Dendritic cell treated with granulocyte-macrophage colony-stimulating factor and Interleukin-4, amounts not matched to agents 40 ng/mL and 50 ng/mL, for 4 days (primary cell): Measurements from ENCODE around the gene PDZD2.

ENCODE experiments used
- H3K27ac Mint-ChIP-seq: one replicate; pipeline ENCODE4 v1.8.0; 2022; ENCODE audit warnings: mild to moderate bottlenecking, mixed read lengths
- H3K27me3 Mint-ChIP-seq: one replicate; pipeline ENCODE4 v1.8.0; 2022; ENCODE audit warnings: mild to moderate bottlenecking, mixed read lengths
- H3K36me3 Mint-ChIP-seq: one replicate; pipeline ENCODE4 v1.8.0; 2022; ENCODE audit warnings: low read depth, mixed read lengths
- H3K4me1 Mint-ChIP-seq: one replicate; pipeline ENCODE4 v1.8.0; 2022; ENCODE audit warnings: low read depth, mixed read lengths
- H3K4me3 Mint-ChIP-seq: one replicate; pipeline ENCODE4 v1.8.0; 2022; ENCODE audit warnings: mild to moderate bottlenecking, moderate library complexity, mixed read lengths
- H3K9me3 Mint-ChIP-seq: one replicate; pipeline ENCODE4 v1.8.0; 2022; ENCODE audit warnings: mixed read lengths
- intact Hi-C: fragments of 100-400 bp; cut with micrococcal nuclease; formaldehyde crosslinking; loops from one replicate; pipeline ENCODE4 v1.15.0; 2022

The PDZD2 gene

DNA sequence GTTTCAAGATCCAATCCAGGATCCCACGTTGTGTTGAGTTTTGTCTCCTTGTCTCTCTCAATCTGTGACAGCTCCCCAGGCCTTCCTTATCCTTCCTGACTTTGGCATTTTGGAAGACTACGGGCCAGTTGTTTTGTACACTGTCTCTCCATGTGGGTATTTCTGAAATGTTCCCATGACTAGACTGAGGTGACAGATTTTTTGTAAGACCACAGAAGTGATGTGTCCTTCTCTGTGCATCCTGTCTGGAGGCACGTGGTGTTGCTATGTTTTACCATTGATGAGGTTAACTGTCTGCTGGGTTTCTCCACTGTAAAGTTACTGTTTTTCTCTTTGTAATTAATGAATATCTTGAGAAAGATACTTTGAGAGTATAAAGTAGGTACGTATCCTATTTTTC lies 15.7 kb upstream of the PDZD2 start:
- no peaks in the 10 kb centered on the region for H3K36me3 Mint-ChIP-seq
- peaks cover 10% of the 10 kb centered on the region for H3K27me3 Mint-ChIP-seq
- peaks cover 6% of the 10 kb centered on the region for H3K4me1 Mint-ChIP-seq
- no peaks in the 10 kb centered on the region for H3K9me3 Mint-ChIP-seq
- H3K4me3 Mint-ChIP-seq: no peak overlapping the region
- H3K27ac Mint-ChIP-seq: no peak overlapping the region
- intact Hi-C loops: no loop called here

DNA sequence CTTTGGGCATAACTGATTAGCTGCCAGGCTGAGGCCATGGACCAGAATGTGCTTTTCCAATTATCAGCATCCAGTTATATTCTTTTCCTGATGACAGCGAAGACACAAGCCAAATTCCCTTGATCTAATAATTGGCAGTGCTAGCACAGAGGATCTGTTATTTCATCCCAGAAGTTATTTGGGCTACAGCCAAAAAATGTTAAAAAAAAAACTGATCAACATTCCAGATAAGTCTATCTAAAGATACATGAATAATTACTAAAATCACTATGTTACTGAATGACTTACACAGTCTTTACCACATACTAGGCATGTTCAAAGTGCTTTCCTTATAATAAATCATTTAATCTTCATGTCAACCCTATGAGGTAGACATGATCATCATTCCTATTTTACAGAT lies 13.5 kb upstream of the PDZD2 start:
- Mint-ChIP-seq H3K9me3 (no peaks in the 10 kb centered on the region), H3K27me3 (no peaks in the 10 kb centered on the region), H3K36me3 (no peaks in the 10 kb centered on the region), H3K4me1 (no peaks in the 10 kb centered on the region), H3K4me3 (no peak overlapping the region), H3K27ac (no peak overlapping the region)
- intact Hi-C loops: no loop called here

DNA sequence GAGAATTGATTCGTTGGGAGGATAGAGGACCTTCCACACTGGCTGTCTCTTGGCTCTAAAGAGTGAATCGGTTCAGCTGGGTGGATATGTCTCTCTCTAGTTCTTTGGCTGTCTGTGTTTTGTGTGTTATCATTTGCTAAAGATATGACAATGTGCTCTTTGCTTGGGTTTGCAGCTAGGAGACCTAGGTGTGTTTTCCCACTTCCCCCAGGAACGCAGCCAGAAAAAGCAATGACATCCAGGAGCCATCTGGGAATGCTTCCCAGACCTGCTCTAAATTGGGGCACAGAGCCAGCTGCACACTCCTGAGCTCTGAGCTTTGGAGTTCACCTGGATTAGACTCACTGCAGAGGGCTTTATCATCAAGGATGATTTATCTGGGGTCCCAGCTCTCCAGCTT lies 12.8 kb upstream of the PDZD2 start:
- Mint-ChIP-seq H3K9me3 (no peaks in the 10 kb centered on the region), H3K27me3 (no peaks in the 10 kb centered on the region), H3K4me3 (no peak overlapping the region), H3K4me1 (no peaks in the 10 kb centered on the region), H3K36me3 (no peaks in the 10 kb centered on the region), H3K27ac (no peak overlapping the region)
- intact Hi-C loops: no loop called here

DNA sequence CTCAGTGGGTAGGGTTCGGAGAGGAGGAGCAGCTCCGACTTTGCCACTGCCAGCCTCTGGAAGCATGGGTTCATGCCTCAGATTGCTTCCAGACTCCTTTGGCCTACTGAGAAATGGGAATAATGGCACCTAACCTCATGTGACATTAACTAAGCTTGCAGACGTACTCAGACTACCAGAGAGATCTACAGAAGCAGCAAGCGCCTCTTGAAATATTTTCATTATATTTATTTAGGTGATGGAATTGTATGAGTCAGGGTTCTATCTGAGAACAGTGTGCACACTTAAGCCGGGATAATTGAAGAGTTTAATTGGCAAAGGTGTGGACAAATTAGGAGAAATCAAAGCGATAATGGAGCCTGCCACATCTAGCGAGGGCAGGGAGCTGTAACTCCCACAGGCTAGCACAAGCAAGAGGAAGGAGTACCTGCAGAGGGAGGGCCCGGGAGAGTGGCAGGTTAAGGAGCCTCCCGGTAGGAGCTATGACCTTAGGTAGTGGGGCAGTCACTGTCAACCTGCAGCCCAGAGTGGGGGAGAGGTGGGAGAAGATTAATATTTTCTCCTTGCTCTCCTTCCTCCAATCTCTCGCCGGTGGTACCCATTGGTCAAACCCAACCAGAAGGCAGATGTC lies 12.2 kb upstream of the PDZD2 start:
- Mint-ChIP-seq H3K27ac (no peak overlapping the region), H3K27me3 (no peaks in the 10 kb centered on the region), H3K4me1 (no peaks in the 10 kb centered on the region), H3K36me3 (no peaks in the 10 kb centered on the region), H3K4me3 (no peak overlapping the region), H3K9me3 (no peaks in the 10 kb centered on the region)
- intact Hi-C loops: no loop called here

GRCh38 chr5:31630931-31631330 lies 8.0 kb upstream of the PDZD2 start:
- Mint-ChIP-seq H3K4me1 (no peaks in the 10 kb centered on the region), H3K4me3 (no peak overlapping the region), H3K27ac (no peak overlapping the region), H3K9me3 (no peaks in the 10 kb centered on the region), H3K27me3 (peaks cover under 1% of the 10 kb centered on the region), H3K36me3 (no peaks in the 10 kb centered on the region)
- intact Hi-C loops: no loop called here

DNA sequence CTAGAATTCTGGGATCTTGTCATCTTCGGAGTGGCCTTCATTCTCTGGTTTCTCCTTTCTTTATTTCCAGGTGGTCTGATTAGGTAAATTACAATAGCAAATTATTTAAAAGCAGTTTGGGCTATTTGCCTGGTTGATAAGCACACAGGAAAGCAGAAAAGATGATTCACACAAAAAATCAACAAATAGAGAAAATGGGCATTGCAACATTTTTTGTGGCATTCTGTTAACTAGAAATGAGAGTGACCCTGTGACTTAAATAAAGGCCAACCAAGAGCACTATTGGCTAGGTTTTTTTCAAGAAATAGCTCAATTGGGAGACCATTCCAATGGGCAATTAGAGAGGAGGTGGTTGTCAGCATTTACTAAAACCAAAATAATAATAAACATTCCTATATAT lies 6.5 kb upstream of the PDZD2 start:
- Mint-ChIP-seq H3K9me3 (no peaks in the 10 kb centered on the region), H3K36me3 (no peaks in the 10 kb centered on the region), H3K4me3 (no peak overlapping the region), H3K27me3 (peaks cover 6% of the 10 kb centered on the region), H3K4me1 (no peaks in the 10 kb centered on the region), H3K27ac (no peak overlapping the region)
- intact Hi-C loops: no loop called here

GRCh38 chr5:31635446-31635845 lies 3.5 kb upstream of the PDZD2 start:
- peaks cover 6% of the 10 kb centered on the region for H3K4me1 Mint-ChIP-seq
- no peaks in the 10 kb centered on the region for H3K36me3 Mint-ChIP-seq
- H3K27ac Mint-ChIP-seq: no peak overlapping the region
- intact Hi-C loops: no loop called here
- H3K9me3 Mint-ChIP-seq: no peaks in the 10 kb centered on the region
- H3K4me3 Mint-ChIP-seq: no peak overlapping the region
- peaks cover 19% of the 10 kb centered on the region for H3K27me3 Mint-ChIP-seq

- intact Hi-C loops: no loop called here
- peaks cover 6% of the 10 kb centered on the region for H3K4me1 Mint-ChIP-seq
- no peak overlapping the region for H3K4me3 Mint-ChIP-seq
- H3K9me3 Mint-ChIP-seq: no peaks in the 10 kb centered on the region
- peaks cover 19% of the 10 kb centered on the region for H3K27me3 Mint-ChIP-seq
- H3K36me3 Mint-ChIP-seq: no peaks in the 10 kb centered on the region
- no peak overlapping the region for H3K27ac Mint-ChIP-seq
Observed at GRCh38 chr5:31637851-31638250, 1.1 kb upstream of the PDZD2 start.

GRCh38 chr5:31638345-31638744 lies 586 bp upstream of the PDZD2 start:
- peaks cover 19% of the 10 kb centered on the region for H3K27me3 Mint-ChIP-seq
- intact Hi-C loops: no loop called here
- H3K36me3 Mint-ChIP-seq: no peaks in the 10 kb centered on the region

DNA sequence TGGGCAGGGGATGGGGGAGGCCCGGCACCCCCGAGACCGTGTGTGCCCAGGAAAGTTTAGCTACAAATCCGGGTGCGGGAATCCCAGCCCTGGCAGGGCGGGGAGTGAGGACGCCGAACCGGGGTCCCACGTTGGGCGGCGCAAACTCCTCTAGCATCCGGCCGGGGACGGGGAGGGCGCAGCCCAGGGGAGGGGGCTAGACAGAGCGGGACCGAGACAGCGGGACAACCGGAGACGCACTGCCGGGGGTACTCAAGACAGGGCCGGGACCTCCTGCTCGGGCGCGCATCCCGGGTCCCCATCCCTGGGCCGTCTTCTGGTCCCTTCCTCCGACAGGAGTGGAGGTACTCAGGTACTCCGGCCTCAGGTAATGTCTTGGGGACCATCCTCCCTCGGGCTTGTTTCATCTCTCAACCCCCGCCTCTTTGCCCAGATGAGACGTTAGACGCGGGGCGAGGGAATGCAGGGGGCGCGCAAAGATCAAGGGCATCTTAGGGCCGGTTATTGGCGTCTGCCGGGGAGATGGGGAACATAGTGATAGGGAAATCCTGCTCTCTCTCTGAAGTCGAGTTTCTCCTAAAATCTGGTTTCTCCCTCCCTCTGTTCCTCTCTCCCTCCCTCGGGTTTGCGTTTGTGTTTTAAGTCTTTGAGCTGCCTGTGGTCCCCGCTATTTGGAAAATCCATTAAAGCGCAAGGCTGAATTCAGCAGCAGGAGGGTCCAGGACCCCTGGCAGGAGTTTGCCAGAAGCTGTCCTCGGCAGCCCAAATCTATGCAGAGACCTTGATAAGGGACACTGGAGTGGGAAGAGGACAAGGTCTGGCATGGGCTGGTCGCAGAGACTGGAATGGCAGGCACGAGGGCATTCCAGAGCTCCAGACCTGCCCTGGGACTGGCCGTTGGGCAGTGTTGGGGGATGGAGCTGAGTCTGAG lies 815 bp downstream of the PDZD2 start:
- Mint-ChIP-seq H3K27ac (no peak overlapping the region), H3K9me3 (no peaks in the 10 kb centered on the region), H3K27me3 (peaks cover 20% of the 10 kb centered on the region), H3K4me1 (peaks cover 6% of the 10 kb centered on the region), H3K4me3 (no peak overlapping the region), H3K36me3 (no peaks in the 10 kb centered on the region)
- intact Hi-C loops: no loop called here

More at GRCh38 chr5:31638345-31638744, 586 bp upstream of the PDZD2 start:
- Mint-ChIP-seq H3K27ac (no peak overlapping the region), H3K4me3 (peak overlapping the region; percentile 81), H3K4me1 (peaks cover 6% of the 10 kb centered on the region), H3K9me3 (no peaks in the 10 kb centered on the region)

GRCh38 chr5:31640573-31640972 lies 1.6 kb downstream of the PDZD2 start:
- no peaks in the 10 kb centered on the region for H3K36me3 Mint-ChIP-seq
- H3K4me1 Mint-ChIP-seq: peaks cover 6% of the 10 kb centered on the region
- peaks cover 20% of the 10 kb centered on the region for H3K27me3 Mint-ChIP-seq
- intact Hi-C loops: no loop called here
- no peak overlapping the region for H3K27ac Mint-ChIP-seq
- no peak overlapping the region for H3K4me3 Mint-ChIP-seq
- no peaks in the 10 kb centered on the region for H3K9me3 Mint-ChIP-seq

DNA sequence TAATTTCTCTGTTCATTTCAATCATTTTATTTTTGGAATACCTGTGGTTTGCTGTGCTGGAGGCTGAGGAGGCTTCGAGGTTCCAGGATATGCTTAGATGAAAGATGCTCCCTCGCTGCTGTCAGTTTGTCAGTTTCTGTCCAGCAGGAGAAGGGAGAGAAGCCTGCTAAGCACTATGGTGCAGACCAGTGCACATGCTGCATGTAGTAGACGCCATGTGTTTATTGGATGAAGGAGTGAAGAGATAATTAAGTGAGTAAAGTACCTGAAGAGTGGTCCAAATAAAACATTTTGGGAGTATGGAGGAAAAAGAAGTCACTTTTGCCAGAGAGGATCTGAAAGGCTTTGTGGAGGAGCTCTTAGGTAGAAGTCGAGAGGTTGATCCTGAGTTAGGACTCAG lies 2.1 kb downstream of the PDZD2 start:
- peaks cover 18% of the 10 kb centered on the region for H3K27me3 Mint-ChIP-seq
- intact Hi-C loops: no loop called here
- H3K9me3 Mint-ChIP-seq: no peaks in the 10 kb centered on the region
- no peak overlapping the region for H3K4me3 Mint-ChIP-seq
- H3K4me1 Mint-ChIP-seq: peaks cover 6% of the 10 kb centered on the region
- H3K36me3 Mint-ChIP-seq: no peaks in the 10 kb centered on the region
- no peak overlapping the region for H3K27ac Mint-ChIP-seq

DNA sequence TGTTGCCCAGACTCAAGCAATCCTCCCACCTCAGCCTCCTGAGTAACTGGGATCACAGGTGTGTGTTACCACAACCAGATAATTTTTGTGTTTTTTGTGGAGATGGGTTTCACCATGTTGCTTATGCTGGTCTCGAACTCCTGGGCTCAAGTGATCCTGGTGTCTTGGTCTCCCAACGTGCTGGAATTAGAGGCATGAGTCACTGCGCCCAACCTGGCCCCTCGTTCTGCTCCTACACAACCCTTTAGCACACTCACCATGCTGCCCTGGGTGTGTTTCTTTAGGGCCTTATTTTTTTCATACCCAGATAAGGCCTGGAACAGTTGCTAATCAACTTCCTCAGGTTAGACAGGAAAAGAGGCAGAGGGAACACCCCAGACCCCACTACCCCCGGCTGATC lies 2.6 kb downstream of the PDZD2 start:
- Mint-ChIP-seq H3K27ac (no peak overlapping the region), H3K9me3 (no peaks in the 10 kb centered on the region), H3K4me1 (peaks cover 6% of the 10 kb centered on the region), H3K4me3 (no peak overlapping the region), H3K36me3 (no peaks in the 10 kb centered on the region), H3K27me3 (peaks cover 17% of the 10 kb centered on the region)
- intact Hi-C loops: no loop called here

DNA sequence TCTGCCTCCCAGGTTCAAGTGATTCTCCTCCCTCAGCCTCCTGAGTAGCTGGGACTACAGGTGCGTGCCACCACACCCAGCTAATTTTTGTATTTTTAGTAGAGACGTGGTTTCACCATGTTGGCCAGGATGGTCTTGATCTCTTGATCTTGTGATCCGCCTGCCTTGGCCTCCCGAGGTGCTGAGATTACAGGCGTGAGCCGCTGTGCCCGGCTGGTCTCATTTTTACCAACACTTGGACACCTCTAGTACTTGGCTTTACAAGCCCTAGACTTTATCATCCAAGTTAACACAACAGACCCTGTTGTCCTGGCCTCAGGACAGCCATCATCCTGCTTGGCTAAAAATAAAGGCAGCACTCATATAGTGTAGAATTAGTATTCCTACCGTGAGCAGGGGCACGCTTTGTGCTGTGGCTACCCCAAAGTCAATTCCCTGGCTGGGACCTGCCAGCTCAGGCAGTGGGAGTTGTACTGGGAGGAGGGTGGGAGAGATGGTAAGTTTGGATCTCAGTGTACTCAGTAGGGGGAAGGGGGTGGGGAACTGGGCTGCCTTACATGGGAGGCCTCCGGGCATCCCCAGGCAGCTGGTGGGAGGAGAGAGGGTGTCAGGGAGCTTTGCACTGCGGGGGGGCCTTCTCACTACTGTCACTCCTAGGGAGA lies 6.6 kb downstream of the PDZD2 start:
- no peaks in the 10 kb centered on the region for H3K36me3 Mint-ChIP-seq
- intact Hi-C loops: no loop called here
- no peak overlapping the region for H3K27ac Mint-ChIP-seq
- no peaks in the 10 kb centered on the region for H3K4me1 Mint-ChIP-seq
- no peaks in the 10 kb centered on the region for H3K9me3 Mint-ChIP-seq
- H3K4me3 Mint-ChIP-seq: no peak overlapping the region
- peaks cover 4% of the 10 kb centered on the region for H3K27me3 Mint-ChIP-seq
